ENCODE measurements around the gene OR6S1. TPM values are rescaled to one million over a fixed set of nuclear protein-coding genes. Genes with fewer than 3 reads are reported as not detected.
"Not testable (repeated sequence)": the region's sequence is repeated elsewhere in the genome, so short reads cannot be mapped to it uniquely, and the experiment has no call there.

OR6S1 gene
- total and polyA plus RNA-seq, 5 experiments from 2014 or later: not detected

GRCh38 chr14:20602583-20602982 lies 38.9 kb downstream of the OR6S1 start:
- no peaks in the 10 kb centered on the region for H3K27me3 Mint-ChIP-seq
- no peaks in the 10 kb centered on the region for H3K9me3 Mint-ChIP-seq
- no peak for DNase-seq
- no peaks in the 10 kb centered on the region for H3K4me1 Mint-ChIP-seq
- H3K27ac Mint-ChIP-seq: no peak overlapping the region
- no peak overlapping the region for H3K4me3 Mint-ChIP-seq
- POLR2A ChIA-PET: no interaction called here
- ATAC-seq: no peak
- H3K36me3 Mint-ChIP-seq: no peaks in the 10 kb centered on the region

GRCh38 chr14:20601522-20601921 lies 40.0 kb downstream of the OR6S1 start:
- POLR2A ChIA-PET: no interaction called here
- DNase-seq (no peak), ATAC-seq (no peak)
- Mint-ChIP-seq H3K27me3 (no peaks in the 10 kb centered on the region), H3K36me3 (no peaks in the 10 kb centered on the region), H3K4me3 (no peak overlapping the region), H3K4me1 (no peaks in the 10 kb centered on the region), H3K9me3 (no peaks in the 10 kb centered on the region), H3K27ac (no peak overlapping the region)

GRCh38 chr14:20597108-20597507 lies 44.4 kb downstream of the OR6S1 start:
- Mint-ChIP-seq H3K27ac (peak overlapping the region in 1 of 10 donors; percentile 56), H3K27me3 (peaks cover 0 to 5% (median 0%) of the 10 kb centered on the region in 5 donors), H3K36me3 (no peaks in the 10 kb centered on the region), H3K4me1 (peaks cover 0 to 5% (median 2%) of the 10 kb centered on the region in 4 donors), H3K9me3 (no peaks in the 10 kb centered on the region), H3K4me3 (no peak overlapping the region)
- no peak for ATAC-seq
- DNase-seq: no peak
- POLR2A ChIA-PET: no interaction called here

GRCh38 chr14:20595726-20596125 lies 45.8 kb downstream of the OR6S1 start:
- H3K36me3 Mint-ChIP-seq, H3K4me3 Mint-ChIP-seq, ATAC-seq, H3K27ac Mint-ChIP-seq, H3K9me3 Mint-ChIP-seq, POLR2A ChIA-PET, H3K4me1 Mint-ChIP-seq, DNase-seq: not testable (repeated sequence)
- H3K27me3 Mint-ChIP-seq: peaks cover 0 to 14% (median 4%) of the 10 kb centered on the region in 5 donors

- no peak overlapping the region for H3K4me3 Mint-ChIP-seq
- POLR2A ChIA-PET: no interaction called here
Observed at GRCh38 chr14:20592574-20592973, 48.9 kb downstream of the OR6S1 start.

GRCh38 chr14:20591235-20591634 lies 50.3 kb downstream of the OR6S1 start, which contains the start of gene RNASE12:
Gene RNASE12, minus strand, starts transcription at chr14:20591376. Its CDS starts 653 bp downstream, at chr14:20590723.
- Mint-ChIP-seq H3K4me3 (no peak within 1 kb of the TSS), H3K9me3 (peaks cover 0 to 5% (median 0%) of the 10 kb centered on the region in 9 donors), H3K27ac (no peak within 1 kb of the TSS), H3K36me3 (peaks cover 0 to 2% (median 0%) of the 10 kb centered on the region in 3 donors), H3K27me3 (peaks cover 0 to 14% (median 6%) of the 10 kb centered on the region in 5 donors), H3K4me1 (peaks cover 0 to 5% (median 2%) of the 10 kb centered on the region in 4 donors)
- ATAC-seq (no peak), DNase-seq (no peak)
- POLR2A ChIA-PET: no interaction called here

More at GRCh38 chr14:20592574-20592973, 48.9 kb downstream of the OR6S1 start:
- no peaks in the 10 kb centered on the region for H3K9me3 Mint-ChIP-seq
- ATAC-seq (no peak), DNase-seq (no peak)
- H3K27me3 Mint-ChIP-seq: peaks cover 0 to 14% (median 4%) of the 10 kb centered on the region in 5 donors
- H3K4me1 Mint-ChIP-seq: peaks cover 0 to 5% (median 2%) of the 10 kb centered on the region in 4 donors
- H3K27ac Mint-ChIP-seq: no peak overlapping the region
- no peaks in the 10 kb centered on the region for H3K36me3 Mint-ChIP-seq

Other genes starting within 250 kb of the OR6S1 start
- 10 to 100 TPM; 60.6 to 70.4 TPM for gene TEP1, start 228.2 kb downstream of the OR6S1 start, total RNA-seq
- gene TEP1, start 228.2 kb downstream of the OR6S1 start, polyA plus RNA-seq: 1 to 10 TPM; 3.0 to 4.9 (median 4.5) TPM
- gene KLHL33, start 205.5 kb downstream of the OR6S1 start, total RNA-seq: under 1 TPM; 0.52 to 0.57 TPM
- under 1 TPM; 0.43 to 0.77 (median 0.43) TPM for gene KLHL33, start 205.5 kb downstream of the OR6S1 start, polyA plus RNA-seq
- 10 to 100 TPM; 82.5 to 89.2 TPM for gene OSGEP, start 186.9 kb downstream of the OR6S1 start, total RNA-seq
- gene OSGEP, start 186.9 kb downstream of the OR6S1 start, polyA plus RNA-seq: 10 to 100 TPM; 38.8 to 43.3 (median 42.0) TPM
- gene APEX1, start 186.5 kb downstream of the OR6S1 start, total RNA-seq: 100 to 1,000 TPM; 137 to 144 TPM
- 100 to 1,000 TPM; 125 to 176 (median 148) TPM for gene APEX1, start 186.5 kb downstream of the OR6S1 start, polyA plus RNA-seq
- 10 to 100 TPM; 74.2 to 76.1 TPM for gene PIP4P1, start 180.3 kb downstream of the OR6S1 start, total RNA-seq
- gene PIP4P1, start 180.3 kb downstream of the OR6S1 start, polyA plus RNA-seq: 10 to 100 TPM; 21.0 to 31.1 (median 21.3) TPM
- gene PNP, start 172.3 kb downstream of the OR6S1 start, total RNA-seq: 10 to 100 TPM; 64.6 to 65.7 TPM
- 10 to 100 TPM; 32.2 to 57.9 (median 40.6) TPM for gene PNP, start 172.3 kb downstream of the OR6S1 start, polyA plus RNA-seq
- under 1 TPM; 0.77 to 0.83 TPM for gene RNASE10, start 136.2 kb downstream of the OR6S1 start, total RNA-seq
- under 1 TPM in 1 of 3 donors, not detected in 2; 0.19 TPM for gene RNASE10, start 136.2 kb downstream of the OR6S1 start, polyA plus RNA-seq
- not detected for gene RNASE9, start 80.6 kb downstream of the OR6S1 start, total RNA-seq
- gene RNASE9, start 80.6 kb downstream of the OR6S1 start, polyA plus RNA-seq: not detected
- gene RNASE11, start 53.7 kb downstream of the OR6S1 start, total RNA-seq: not detected
- not detected for gene RNASE11, start 53.7 kb downstream of the OR6S1 start, polyA plus RNA-seq
- gene RNASE12, start 50.3 kb downstream of the OR6S1 start, total RNA-seq: not detected
- gene RNASE12, start 50.3 kb downstream of the OR6S1 start, polyA plus RNA-seq: not detected
- gene RNASE4, start 42.9 kb upstream of the OR6S1 start, total RNA-seq: under 1 TPM in 1 of 2 experiments, not detected in 1; 0.63 TPM
- gene RNASE4, start 42.9 kb upstream of the OR6S1 start, polyA plus RNA-seq: under 1 TPM in 1 of 3 donors, not detected in 2; 0.46 TPM
- under 1 TPM in 1 of 2 experiments, not detected in 1; 0.70 TPM for gene ANG, start 47.1 kb upstream of the OR6S1 start, total RNA-seq
- gene ANG, start 47.1 kb upstream of the OR6S1 start, polyA plus RNA-seq: under 1 TPM in 2 of 3 donors, not detected in 1; 0.17 to 0.34 TPM
- gene EDDM3A, start 104.2 kb upstream of the OR6S1 start, total RNA-seq: not detected
- gene EDDM3A, start 104.2 kb upstream of the OR6S1 start, polyA plus RNA-seq: not detected
- not detected for gene EDDM3B, start 126.7 kb upstream of the OR6S1 start, total RNA-seq
- gene EDDM3B, start 126.7 kb upstream of the OR6S1 start, polyA plus RNA-seq: not detected
- under 1 TPM; 0.74 to 0.81 TPM for gene RNASE6, start 139.6 kb upstream of the OR6S1 start, total RNA-seq
- under 1 TPM; 0.43 to 0.80 (median 0.75) TPM for gene RNASE6, start 139.6 kb upstream of the OR6S1 start, polyA plus RNA-seq
- gene RNASE1, start 161.2 kb upstream of the OR6S1 start, total RNA-seq: 10 to 100 TPM in 1 of 2 experiments, 1 to 10 TPM in 1; 5.6 to 10.3 TPM
- gene RNASE1, start 161.2 kb upstream of the OR6S1 start, polyA plus RNA-seq: not detected
- not detected for gene RNASE3, start 249.7 kb upstream of the OR6S1 start, total RNA-seq
- gene RNASE3, start 249.7 kb upstream of the OR6S1 start, polyA plus RNA-seq: not detected

All from naive thymus-derived CD8-positive, alpha-beta T cell (primary cell).